HFF-Myc (cell line): ENCODE results near the gene NOTCH2.
A peak's percentile ranks its signal among the peaks of the same experiment; 100 is the strongest.

Experiments
- DNase-seq: peaks from one replicate; pipeline ENCODE4 v3.0.0-alpha.2; 2011; ENCODE audit warnings: low read depth; ENCODE audit errors: extremely low read depth
- H3K4me3 ChIP-seq: replicated peaks from 2 replicates; pipeline ENCODE4 v1.5.1; 2011; ENCODE audit warnings: low read depth, mild to moderate bottlenecking, control low read depth, low read length
- TF ChIP-seq, protein P1 (sequence below): IDR thresholded peaks from 2 replicates; pipeline ENCODE4 v1.5.1; 2012; ENCODE audit warnings: mild to moderate bottlenecking, low read depth, low read length, control low read depth; ENCODE audit errors: missing control alignments

Gene NOTCH2

GRCh38 chr1:119865627-119866026, 203.8 kb downstream of the NOTCH2 start:
- TF ChIP-seq, protein P1, sequence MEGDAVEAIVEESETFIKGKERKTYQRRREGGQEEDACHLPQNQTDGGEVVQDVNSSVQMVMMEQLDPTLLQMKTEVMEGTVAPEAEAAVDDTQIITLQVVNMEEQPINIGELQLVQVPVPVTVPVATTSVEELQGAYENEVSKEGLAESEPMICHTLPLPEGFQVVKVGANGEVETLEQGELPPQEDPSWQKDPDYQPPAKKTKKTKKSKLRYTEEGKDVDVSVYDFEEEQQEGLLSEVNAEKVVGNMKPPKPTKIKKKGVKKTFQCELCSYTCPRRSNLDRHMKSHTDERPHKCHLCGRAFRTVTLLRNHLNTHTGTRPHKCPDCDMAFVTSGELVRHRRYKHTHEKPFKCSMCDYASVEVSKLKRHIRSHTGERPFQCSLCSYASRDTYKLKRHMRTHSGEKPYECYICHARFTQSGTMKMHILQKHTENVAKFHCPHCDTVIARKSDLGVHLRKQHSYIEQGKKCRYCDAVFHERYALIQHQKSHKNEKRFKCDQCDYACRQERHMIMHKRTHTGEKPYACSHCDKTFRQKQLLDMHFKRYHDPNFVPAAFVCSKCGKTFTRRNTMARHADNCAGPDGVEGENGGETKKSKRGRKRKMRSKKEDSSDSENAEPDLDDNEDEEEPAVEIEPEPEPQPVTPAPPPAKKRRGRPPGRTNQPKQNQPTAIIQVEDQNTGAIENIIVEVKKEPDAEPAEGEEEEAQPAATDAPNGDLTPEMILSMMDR: no peak
- DNase-seq: peak; percentile 89
- no peak overlapping the region for H3K4me3 ChIP-seq

DNA sequence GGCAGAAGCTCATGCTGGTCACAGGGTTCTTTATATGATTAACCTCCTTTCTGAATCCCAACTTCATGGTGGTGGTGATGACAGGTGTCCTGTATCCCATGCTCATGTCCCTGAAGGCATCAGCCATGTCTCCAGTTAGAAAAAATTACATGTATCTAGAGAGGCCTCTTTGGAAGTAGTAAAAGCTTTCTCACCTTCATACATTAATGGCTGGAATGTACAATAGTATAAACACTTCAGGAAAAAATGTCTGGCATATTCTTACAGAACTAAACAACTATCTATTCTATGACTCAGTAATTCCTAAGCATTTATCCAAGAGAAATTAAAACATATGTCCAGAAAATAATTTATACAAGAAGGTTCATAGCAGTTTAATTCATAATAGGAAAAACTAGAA, 207.2 kb downstream of the NOTCH2 start:
- no peak for DNase-seq
- H3K4me3 ChIP-seq: no peak overlapping the region

More for the DNA sequence above, 207.2 kb downstream of the NOTCH2 start:
- TF ChIP-seq, protein P1: no peak
